SK-N-SH treated with all-trans-retinoic acid at 6 μM for 48 hours (cell line): ENCODE data around the gene FHIT.
A peak's percentile ranks its signal among the peaks of the same experiment; 100 is the strongest.

Experiments
- ATAC-seq: fragments of 200-7000 bp; cut with Tn5 transposase; 3 replicates; pipeline ENCODE4 v1.9.1; 2020; ENCODE audit warnings: mild to moderate bottlenecking, moderate library complexity
- ARNTL ChIP-seq: fragments of 450-650 bp; formaldehyde crosslinking; IDR thresholded peaks from 2 replicates; pipeline ENCODE4 v1.5.0; 2020; ENCODE audit warnings: low read depth, mild to moderate bottlenecking, moderate library complexity, borderline replicate concordance
- BACH2 ChIP-seq: fragments of 250-450 bp; sonication (Bioruptor Pico); IDR thresholded peaks from 2 replicates; pipeline ENCODE4 v1.9.0; 2021; ENCODE audit warnings: mild to moderate bottlenecking, borderline replicate concordance
- CSDC2 ChIP-seq: fragments of 250-450 bp; sonication (Bioruptor Pico); IDR thresholded peaks from 2 replicates; pipeline ENCODE4 v1.5.0; 2020; ENCODE audit warnings: mild to moderate bottlenecking, moderate library complexity
- CSRNP3 ChIP-seq: fragments of 250-450 bp; sonication (Bioruptor Pico); IDR thresholded peaks from 2 replicates; pipeline ENCODE4 v1.5.1; 2021; ENCODE audit warnings: mild to moderate bottlenecking, moderate library complexity
- GLIS3 ChIP-seq: fragments of 250-450 bp; sonication (Bioruptor Pico); IDR thresholded peaks from 2 replicates; pipeline ENCODE4 v1.5.0; 2020; ENCODE audit warnings: mild to moderate bottlenecking, moderate library complexity
- ISL1 ChIP-seq: fragments of 250-450 bp; sonication (Bioruptor Pico); IDR thresholded peaks from 2 replicates; pipeline ENCODE4 v2.1.2; 2022; ENCODE audit warnings: mild to moderate bottlenecking, moderate library complexity
- POU6F1 ChIP-seq: fragments of 250-450 bp; sonication (Bioruptor Pico); IDR thresholded peaks from 2 replicates; pipeline ENCODE4 v1.8.0; 2021; ENCODE audit warnings: low read depth, mild to moderate bottlenecking, moderate library complexity, borderline replicate concordance
- RARB ChIP-seq: fragments of 250-450 bp; sonication (Bioruptor Pico); IDR thresholded peaks from 2 replicates; pipeline ENCODE4 v1.8.0; 2021; ENCODE audit warnings: mild to moderate bottlenecking, moderate library complexity
- TCF4 ChIP-seq: fragments of 250-450 bp; sonication (Bioruptor Pico); IDR thresholded peaks from 2 replicates; pipeline ENCODE4 v1.8.0; 2021; ENCODE audit warnings: mild to moderate bottlenecking, moderate library complexity, borderline replicate concordance
- TSHZ2 ChIP-seq: fragments of 250-450 bp; sonication (Bioruptor Pico); IDR thresholded peaks from 2 replicates; pipeline ENCODE4 v1.5.0; 2020; ENCODE audit warnings: mild to moderate bottlenecking, moderate library complexity
- ZNF565 ChIP-seq: fragments of 450-650 bp; formaldehyde crosslinking; conservative IDR thresholded peaks from 2 replicates; pipeline ENCODE4 v1.5.0; 2020; ENCODE audit warnings: low read depth, mild to moderate bottlenecking, moderate library complexity
- ZNF8 ChIP-seq: fragments of 450-650 bp; formaldehyde crosslinking; IDR thresholded peaks from 2 replicates; pipeline ENCODE4 v1.5.0; 2020; ENCODE audit warnings: mild to moderate bottlenecking, moderate library complexity
- TF ChIP-seq, protein P1 (sequence below): fragments of 250-450 bp; sonication (Bioruptor Pico); IDR thresholded peaks from 2 replicates; pipeline ENCODE4 v1.5.1; 2020; ENCODE audit warnings: low read depth, mild to moderate bottlenecking, moderate library complexity
- TF ChIP-seq, protein P2 (sequence below): fragments of 250-450 bp; sonication (Bioruptor Pico); IDR thresholded peaks from 2 replicates; pipeline ENCODE4 v1.8.0; 2020; ENCODE audit warnings: mild to moderate bottlenecking, moderate library complexity, borderline replicate concordance

The FHIT gene

GRCh38 chr3:59873576-59874230 lies 1377.5 kb downstream of the FHIT start:
- ATAC-seq: no peak
- TF ChIP-seq, protein P1, sequence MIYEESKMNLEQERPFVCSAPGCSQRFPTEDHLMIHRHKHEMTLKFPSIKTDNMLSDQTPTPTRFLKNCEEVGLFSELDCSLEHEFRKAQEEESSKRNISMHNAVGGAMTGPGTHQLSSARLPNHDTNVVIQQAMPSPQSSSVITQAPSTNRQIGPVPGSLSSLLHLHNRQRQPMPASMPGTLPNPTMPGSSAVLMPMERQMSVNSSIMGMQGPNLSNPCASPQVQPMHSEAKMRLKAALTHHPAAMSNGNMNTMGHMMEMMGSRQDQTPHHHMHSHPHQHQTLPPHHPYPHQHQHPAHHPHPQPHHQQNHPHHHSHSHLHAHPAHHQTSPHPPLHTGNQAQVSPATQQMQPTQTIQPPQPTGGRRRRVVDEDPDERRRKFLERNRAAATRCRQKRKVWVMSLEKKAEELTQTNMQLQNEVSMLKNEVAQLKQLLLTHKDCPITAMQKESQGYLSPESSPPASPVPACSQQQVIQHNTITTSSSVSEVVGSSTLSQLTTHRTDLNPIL (CRISPR knock-in tag): no peak
- TF ChIP-seq ARNTL (CRISPR knock-in tag) (no peak), ZNF8 (CRISPR knock-in tag) (no peak), BACH2 (CRISPR knock-in tag) (no peak), ISL1 (no peak), TSHZ2 (no peak), CSDC2 (no peak), TCF4 (CRISPR knock-in tag) (no peak), RARB (CRISPR knock-in tag) (no peak), GLIS3 (CRISPR knock-in tag) (no peak), ZNF565 (CRISPR knock-in tag) (no peak), CSRNP3 (no peak), POU6F1 (CRISPR knock-in tag) (no peak)
- TF ChIP-seq, protein P2, sequence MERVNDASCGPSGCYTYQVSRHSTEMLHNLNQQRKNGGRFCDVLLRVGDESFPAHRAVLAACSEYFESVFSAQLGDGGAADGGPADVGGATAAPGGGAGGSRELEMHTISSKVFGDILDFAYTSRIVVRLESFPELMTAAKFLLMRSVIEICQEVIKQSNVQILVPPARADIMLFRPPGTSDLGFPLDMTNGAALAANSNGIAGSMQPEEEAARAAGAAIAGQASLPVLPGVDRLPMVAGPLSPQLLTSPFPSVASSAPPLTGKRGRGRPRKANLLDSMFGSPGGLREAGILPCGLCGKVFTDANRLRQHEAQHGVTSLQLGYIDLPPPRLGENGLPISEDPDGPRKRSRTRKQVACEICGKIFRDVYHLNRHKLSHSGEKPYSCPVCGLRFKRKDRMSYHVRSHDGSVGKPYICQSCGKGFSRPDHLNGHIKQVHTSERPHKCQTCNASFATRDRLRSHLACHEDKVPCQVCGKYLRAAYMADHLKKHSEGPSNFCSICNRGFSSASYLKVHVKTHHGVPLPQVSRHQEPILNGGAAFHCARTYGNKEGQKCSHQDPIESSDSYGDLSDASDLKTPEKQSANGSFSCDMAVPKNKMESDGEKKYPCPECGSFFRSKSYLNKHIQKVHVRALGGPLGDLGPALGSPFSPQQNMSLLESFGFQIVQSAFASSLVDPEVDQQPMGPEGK (CRISPR knock-in tag): no peak

GRCh38 chr3:59872128-59872527 lies 1379.1 kb downstream of the FHIT start:
- TF ChIP-seq ZNF565 (CRISPR knock-in tag): no peak
- TF ChIP-seq ISL1: 0 out of 2 replicates have a peak, but pooled peaks have one; percentile 16
- TF ChIP-seq, protein P2 (CRISPR knock-in tag): no peak
- TF ChIP-seq BACH2 (CRISPR knock-in tag): no peak
- TF ChIP-seq, protein P1 (CRISPR knock-in tag): no peak
- ATAC-seq: no peak
